ENCODE data around the gene PARN. TPM values are rescaled to one million over a fixed set of nuclear protein-coding genes. Genes with fewer than 3 reads are reported as not detected.

Gene PARN
- total and polyA plus RNA-seq, 2 of the 8 experiments (the other 6 are each of a cell fraction or from before 2014, with no cell fraction given): 24.5 to 44.6 TPM

DNA sequence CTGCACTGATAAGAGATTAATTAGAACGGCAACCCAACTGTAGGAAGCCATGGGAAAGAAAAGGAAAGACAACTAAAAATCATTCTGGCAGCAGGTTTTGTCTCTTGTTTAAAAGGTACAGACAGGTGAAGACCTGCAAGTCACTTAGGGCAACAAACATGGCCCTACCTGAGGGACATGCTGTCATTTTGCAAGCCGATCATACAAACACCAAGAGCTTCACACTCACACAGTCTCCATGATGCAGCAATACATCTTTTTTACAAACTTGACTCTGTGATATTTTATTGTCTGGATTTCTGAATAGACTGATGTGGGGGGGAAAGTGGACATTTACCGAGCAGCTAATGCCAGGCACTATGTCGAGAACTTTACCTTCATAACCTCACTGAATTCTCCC lies 101.8 kb downstream of the PARN start (continued):
- TF ChIP-seq, protein P1, sequence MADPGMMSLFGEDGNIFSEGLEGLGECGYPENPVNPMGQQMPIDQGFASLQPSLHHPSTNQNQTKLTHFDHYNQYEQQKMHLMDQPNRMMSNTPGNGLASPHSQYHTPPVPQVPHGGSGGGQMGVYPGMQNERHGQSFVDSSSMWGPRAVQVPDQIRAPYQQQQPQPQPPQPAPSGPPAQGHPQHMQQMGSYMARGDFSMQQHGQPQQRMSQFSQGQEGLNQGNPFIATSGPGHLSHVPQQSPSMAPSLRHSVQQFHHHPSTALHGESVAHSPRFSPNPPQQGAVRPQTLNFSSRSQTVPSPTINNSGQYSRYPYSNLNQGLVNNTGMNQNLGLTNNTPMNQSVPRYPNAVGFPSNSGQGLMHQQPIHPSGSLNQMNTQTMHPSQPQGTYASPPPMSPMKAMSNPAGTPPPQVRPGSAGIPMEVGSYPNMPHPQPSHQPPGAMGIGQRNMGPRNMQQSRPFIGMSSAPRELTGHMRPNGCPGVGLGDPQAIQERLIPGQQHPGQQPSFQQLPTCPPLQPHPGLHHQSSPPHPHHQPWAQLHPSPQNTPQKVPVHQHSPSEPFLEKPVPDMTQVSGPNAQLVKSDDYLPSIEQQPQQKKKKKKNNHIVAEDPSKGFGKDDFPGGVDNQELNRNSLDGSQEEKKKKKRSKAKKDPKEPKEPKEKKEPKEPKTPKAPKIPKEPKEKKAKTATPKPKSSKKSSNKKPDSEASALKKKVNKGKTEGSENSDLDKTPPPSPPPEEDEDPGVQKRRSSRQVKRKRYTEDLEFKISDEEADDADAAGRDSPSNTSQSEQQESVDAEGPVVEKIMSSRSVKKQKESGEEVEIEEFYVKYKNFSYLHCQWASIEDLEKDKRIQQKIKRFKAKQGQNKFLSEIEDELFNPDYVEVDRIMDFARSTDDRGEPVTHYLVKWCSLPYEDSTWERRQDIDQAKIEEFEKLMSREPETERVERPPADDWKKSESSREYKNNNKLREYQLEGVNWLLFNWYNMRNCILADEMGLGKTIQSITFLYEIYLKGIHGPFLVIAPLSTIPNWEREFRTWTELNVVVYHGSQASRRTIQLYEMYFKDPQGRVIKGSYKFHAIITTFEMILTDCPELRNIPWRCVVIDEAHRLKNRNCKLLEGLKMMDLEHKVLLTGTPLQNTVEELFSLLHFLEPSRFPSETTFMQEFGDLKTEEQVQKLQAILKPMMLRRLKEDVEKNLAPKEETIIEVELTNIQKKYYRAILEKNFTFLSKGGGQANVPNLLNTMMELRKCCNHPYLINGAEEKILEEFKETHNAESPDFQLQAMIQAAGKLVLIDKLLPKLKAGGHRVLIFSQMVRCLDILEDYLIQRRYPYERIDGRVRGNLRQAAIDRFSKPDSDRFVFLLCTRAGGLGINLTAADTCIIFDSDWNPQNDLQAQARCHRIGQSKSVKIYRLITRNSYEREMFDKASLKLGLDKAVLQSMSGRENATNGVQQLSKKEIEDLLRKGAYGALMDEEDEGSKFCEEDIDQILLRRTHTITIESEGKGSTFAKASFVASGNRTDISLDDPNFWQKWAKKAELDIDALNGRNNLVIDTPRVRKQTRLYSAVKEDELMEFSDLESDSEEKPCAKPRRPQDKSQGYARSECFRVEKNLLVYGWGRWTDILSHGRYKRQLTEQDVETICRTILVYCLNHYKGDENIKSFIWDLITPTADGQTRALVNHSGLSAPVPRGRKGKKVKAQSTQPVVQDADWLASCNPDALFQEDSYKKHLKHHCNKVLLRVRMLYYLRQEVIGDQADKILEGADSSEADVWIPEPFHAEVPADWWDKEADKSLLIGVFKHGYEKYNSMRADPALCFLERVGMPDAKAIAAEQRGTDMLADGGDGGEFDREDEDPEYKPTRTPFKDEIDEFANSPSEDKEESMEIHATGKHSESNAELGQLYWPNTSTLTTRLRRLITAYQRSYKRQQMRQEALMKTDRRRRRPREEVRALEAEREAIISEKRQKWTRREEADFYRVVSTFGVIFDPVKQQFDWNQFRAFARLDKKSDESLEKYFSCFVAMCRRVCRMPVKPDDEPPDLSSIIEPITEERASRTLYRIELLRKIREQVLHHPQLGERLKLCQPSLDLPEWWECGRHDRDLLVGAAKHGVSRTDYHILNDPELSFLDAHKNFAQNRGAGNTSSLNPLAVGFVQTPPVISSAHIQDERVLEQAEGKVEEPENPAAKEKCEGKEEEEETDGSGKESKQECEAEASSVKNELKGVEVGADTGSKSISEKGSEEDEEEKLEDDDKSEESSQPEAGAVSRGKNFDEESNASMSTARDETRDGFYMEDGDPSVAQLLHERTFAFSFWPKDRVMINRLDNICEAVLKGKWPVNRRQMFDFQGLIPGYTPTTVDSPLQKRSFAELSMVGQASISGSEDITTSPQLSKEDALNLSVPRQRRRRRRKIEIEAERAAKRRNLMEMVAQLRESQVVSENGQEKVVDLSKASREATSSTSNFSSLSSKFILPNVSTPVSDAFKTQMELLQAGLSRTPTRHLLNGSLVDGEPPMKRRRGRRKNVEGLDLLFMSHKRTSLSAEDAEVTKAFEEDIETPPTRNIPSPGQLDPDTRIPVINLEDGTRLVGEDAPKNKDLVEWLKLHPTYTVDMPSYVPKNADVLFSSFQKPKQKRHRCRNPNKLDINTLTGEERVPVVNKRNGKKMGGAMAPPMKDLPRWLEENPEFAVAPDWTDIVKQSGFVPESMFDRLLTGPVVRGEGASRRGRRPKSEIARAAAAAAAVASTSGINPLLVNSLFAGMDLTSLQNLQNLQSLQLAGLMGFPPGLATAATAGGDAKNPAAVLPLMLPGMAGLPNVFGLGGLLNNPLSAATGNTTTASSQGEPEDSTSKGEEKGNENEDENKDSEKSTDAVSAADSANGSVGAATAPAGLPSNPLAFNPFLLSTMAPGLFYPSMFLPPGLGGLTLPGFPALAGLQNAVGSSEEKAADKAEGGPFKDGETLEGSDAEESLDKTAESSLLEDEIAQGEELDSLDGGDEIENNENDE (IDR thresholded peaks at IDR 0.05; ENCODE audit: insufficient replicate concordance, low read length): no peak
- no peak for TF ChIP-seq SUZ12 (IDR thresholded peaks at IDR 0.05; ENCODE audit: low read length)
- TF ChIP-seq RNF2 (IDR thresholded peaks at IDR 0.05; ENCODE audit: borderline replicate concordance, low read depth, low read length, missing control alignments, poor library complexity, severe bottlenecking): no peak
- TF ChIP-seq TAF1 (IDR thresholded peaks at IDR 0.05; ENCODE audit: low read depth, low read length): no peak
- TF ChIP-seq JUND (IDR thresholded peaks at IDR 0.05; ENCODE audit: low read length): no peak
- no peak for TF ChIP-seq SAP30 (IDR thresholded peaks at IDR 0.05; ENCODE audit: insufficient read depth, insufficient replicate concordance, low read length)
- TF ChIP-seq, protein P2, sequence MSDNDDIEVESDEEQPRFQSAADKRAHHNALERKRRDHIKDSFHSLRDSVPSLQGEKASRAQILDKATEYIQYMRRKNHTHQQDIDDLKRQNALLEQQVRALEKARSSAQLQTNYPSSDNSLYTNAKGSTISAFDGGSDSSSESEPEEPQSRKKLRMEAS (IDR thresholded peaks at IDR 0.05): no peak
- TF ChIP-seq GABPA (IDR thresholded peaks at IDR 0.05; ENCODE audit: borderline replicate concordance, insufficient read depth, low read length): no peak
- no peak for TF ChIP-seq KDM1A (IDR thresholded peaks at IDR 0.05; ENCODE audit: borderline replicate concordance, low read length)
